Stimulated activated CD4-positive, alpha-beta T cell treated with anti-CD3 and anti-CD28 coated beads, Interleukin-2, amount 100 ng/mL, for 4 hours (primary cell): ENCODE results near the gene CCDC91.
"Not testable (repeated sequence)": the region's sequence is repeated elsewhere in the genome, so short reads cannot be mapped to it uniquely, and the experiment has no call there.

Source experiments
- DNase-seq: peaks from one replicate; pipeline ENCODE4 v3.0.0-alpha.2; 2020; ENCODE audit warnings: low read depth

CCDC91 gene

DNA sequence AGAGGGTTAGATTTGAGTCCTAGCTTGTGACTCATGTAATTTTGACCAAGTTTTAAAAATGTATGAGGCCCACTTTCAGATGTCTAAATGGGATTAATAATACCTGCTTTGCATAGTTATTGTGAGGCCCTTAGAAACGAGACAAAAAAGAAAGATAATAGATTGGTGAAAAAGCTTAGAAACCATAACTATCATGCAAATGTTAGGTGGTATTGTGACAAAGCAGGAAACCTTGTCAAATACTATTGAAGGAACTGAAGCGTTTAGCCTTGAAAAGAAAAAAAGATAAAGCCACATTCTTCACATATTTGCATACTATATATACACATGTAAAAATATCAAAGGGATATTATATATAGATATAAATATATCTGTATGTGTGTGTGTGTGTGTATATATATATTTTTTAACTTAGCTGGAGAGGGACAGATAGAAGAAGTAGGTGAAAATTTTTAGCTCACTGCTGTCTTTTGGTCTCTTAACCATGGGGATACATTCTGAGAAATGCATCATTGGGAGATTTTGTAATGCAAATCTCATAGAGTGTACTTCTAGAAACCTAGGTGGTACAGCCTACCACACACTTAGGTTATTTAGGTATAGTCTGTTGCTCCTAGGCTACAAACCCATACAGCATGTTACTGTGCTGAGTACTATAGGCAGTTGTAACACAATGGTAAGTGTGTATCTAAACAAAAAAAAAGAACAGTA is 270.3 kb downstream of the CCDC91 start:
- no peak for DNase-seq

DNA sequence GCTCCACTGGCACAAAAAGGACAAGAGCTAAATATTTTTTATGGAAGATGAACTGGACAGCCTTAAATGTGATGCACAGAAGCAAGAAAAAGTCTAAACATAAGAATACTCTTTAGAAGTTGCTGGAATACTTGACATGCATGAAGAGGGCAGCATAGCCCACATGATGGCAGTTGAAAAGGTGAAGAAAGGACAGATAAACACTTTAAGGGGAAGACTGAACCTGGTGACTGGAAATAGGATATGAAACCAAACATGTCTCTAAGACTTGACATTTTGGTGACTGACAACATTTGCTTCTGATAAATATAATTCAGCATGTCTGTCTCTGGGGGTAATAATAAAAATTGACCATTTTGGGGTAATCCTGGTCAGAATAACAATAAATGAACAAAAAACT is 273.1 kb downstream of the CCDC91 start:
- no peak for DNase-seq

DNA sequence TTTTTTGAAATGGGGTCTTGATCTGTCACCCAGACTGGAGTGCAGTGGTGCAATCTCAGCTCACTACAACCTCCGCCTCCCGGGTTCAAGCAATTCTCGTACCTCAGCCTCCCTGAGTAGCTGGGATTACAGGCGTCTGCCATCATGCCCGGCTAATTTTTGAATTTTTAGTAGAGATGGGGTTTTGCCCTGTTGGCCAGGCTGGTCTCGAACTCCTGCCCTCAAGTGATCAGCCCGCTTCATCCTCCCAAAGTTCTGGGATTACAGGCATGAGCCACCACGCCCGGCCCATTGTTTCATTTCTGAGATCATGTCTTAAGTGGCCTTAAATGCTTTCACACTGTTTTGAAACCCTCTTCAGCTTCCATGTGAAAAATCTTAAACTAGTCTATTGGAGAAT is 281.5 kb downstream of the CCDC91 start:
- DNase-seq = not testable (repeated sequence)

DNA sequence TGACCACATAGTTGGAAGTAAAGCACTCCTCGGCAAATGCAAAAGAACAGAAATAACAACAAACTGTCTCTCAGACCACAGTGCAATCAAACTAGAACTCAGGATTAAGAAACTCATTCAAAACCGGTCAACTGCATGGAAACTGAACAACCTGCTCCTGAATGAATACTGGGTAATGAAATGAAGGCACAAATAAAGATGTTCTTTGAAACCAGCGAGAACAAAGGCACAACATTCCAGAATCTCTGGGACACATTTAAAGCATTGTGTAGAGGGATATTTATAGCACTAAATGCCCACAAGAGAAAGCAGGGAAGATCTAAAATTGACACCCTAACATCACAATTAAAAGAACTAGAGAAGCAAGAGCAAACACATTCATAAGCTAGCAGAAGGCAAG is 285.9 kb downstream of the CCDC91 start:
- not testable (repeated sequence) for DNase-seq

DNA sequence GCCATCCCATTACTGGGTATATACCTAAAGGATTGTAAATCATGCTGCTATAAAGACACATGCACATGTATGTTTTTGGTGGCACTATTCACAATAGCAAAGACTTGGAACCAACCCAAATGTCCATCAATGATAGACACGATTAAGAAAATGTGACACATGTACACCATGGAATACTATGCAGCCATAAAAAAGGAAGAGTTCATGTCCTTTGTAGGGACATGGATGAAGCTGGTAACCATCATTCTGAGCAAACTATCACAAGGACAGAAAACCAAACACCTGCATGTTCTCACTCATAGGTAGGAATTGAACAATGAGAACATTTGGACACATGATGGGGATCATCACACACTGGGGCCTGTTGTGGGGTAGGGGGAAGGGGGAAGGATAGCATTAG is 288.8 kb downstream of the CCDC91 start:
- not testable (repeated sequence) for DNase-seq

DNA sequence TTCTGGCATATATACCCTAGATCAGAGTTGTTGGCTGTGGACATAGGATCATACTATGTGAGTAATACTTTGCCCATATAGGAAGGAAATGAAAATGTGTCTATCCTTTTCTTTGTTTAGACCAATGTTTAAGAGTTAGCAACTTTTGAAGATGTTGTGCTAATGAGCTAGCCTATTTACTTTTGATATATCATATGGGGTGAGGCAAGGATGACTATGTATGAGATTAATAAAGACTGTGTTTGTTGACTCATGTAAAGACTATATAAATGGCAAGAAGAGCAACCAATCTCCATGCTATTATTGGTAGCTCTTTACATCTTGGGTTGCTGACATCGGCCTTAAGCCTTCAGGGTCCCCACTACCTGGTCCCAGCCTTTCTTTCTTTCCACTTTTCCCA is 289.4 kb downstream of the CCDC91 start:
- DNase-seq = no peak

DNA sequence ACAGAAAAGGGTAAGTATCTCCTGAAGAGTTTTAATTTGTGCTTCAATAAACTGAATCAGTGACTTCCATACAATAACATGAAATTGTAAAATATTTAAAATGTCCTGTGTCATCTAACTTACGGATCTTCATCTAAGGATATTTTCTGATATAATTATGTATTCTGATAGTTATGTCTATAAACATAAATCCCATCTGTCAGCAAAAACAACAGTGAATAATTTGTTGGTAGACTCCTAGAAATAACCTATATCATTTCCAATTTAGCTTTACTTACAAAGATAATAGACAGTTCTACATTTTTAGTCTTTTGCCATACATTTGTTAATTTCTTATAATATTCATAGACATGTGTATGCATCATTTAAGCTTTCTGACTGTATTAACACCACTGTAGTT is 293.9 kb downstream of the CCDC91 start:
- DNase-seq = no peak

DNA sequence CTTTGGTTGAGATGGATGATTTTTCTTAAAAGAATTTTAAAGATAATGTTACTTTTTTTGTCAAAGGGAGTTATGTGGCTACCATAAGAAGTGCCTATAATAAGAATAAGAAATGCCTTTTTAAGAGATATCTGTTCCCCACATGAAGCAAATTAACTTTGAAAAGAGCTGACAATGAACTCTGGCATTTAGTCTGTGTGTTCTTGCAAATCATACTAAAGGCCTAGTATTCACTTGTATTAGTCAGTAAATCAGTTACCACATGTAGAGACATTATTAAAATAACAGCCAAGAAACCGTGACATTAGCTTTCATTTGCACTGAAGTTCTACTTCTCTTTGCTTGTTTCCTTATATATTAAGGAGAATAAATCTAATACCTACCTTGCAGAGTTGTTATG is 296.3 kb downstream of the CCDC91 start:
- no peak for DNase-seq

DNA sequence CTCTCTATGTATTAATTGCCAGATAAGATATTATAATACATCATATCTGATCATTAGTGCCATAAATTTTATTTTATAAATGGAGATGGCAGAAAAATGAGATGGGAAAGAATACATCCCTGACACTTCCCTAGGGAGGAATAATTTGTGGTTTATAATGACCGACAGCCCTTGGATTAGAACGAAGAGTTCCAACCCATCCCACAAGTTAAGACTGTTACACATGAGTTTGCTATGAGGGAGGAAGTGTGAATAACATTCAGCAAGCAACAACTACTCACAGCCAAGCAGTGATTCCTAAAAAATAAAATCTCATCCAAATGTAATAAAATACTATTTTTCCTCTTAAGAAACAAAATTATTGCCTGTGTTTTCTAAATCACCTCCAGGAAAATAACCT is 299.0 kb downstream of the CCDC91 start:
- no peak for DNase-seq

DNA sequence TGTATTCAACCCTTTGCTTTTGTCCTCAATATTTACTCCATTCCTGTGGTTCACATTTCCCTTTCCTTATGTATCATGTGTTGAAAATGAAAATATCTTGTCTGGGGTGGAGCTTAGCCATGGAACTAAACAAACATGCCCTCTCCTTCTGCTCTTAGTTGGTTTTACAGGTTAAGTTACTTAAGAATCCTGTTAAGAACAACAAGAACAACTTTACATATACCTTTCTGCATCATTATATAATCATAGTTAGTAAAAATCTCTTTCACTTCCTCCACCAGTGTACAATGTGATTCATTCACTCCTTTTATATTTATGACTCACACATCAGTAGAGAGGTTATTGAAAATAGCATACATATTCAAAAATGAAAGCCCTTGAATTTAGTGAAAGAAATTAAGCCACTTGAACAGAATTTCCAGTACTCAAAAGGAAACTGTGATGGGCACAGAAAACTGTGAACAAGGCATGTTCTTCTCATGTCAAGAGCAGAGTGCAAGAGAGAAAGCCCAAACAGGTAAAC is 307.7 kb downstream of the CCDC91 start:
- DNase-seq = no peak

DNA sequence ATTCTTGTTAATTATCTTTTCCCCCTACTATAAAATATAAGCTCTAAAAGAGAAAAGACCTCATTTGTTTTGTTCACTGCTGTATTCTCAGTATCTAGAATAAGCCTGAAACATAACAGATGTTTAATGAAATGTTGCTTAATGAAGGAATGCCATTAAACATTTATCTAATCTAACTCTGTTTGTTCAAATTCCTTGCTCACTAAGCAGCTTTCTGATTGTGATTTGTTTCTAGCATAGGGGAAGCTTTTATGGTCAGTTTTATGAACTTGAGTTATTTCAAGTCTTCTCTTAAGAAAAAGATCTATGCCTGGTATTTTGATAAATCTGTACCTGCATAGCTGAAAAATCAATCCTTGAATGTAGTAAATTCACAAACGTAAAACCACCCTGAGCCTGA is 308.6 kb downstream of the CCDC91 start:
- DNase-seq = no peak

DNA sequence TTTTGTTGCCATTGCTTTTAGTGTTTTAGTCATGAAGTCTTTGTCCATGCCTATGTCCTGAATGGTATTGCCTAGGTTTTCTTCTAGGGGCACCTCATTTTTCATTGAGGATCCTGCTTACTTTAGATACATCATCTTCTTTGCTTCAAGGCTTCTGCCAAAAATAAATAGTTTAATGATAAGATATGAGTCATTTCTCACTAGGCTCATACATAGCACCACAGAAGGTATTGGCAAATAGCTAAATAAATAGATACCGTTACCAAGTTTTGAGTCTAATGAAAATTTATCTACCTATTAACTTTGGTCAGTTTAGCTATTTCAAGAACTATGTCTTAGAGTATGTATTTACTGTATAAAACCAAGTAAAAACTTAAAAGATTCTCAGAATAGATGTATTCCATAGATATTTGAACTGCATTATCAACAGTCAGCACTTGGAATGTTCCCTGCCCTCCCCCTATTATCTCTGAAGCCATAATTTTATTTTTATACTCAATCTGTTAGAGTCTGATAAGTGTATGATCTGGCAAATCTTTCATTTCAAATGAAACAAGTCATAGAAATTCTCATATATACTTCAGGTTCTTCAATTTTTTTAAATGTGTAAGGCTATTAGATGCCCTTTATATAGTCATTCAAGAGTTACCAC is 310.2 kb downstream of the CCDC91 start:
- DNase-seq = no peak

DNA sequence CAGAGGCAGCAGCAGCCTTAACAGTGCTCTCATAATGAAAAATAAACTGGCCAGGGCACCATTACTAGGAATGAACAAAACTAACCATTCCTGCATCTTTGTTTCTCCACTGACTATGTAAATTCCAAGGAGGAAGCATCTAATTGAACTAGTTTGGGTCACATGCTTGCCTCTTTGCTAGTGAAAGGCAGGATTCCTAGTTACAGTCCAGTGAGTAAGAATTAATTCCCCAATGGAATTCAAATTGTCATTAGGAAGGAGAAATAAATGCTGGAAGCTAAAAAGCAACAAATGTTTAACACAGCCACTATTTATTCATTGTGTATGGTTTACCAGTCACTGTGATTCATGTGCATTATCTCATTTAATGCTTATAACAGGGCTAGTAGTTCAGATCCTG is 316.0 kb downstream of the CCDC91 start:
- DNase-seq = no peak

DNA sequence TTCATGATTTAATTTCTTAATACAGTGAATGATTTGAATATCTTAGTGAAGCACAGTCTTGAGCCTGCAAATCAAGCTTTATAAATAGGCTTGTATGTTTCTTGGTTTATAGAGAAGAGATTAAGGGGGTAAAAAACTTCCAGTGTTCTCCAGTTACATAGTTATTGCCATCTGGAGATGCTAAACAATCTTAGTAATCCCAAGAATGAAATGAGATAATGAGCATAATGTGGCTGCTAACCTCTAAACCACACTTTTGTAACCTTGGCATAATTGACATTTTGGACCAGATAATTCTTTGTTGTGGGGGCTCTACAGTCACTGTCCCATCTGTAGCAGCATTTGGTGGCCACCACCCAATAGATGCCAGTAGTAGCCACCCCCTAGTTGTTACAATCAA is 316.8 kb downstream of the CCDC91 start:
- no peak for DNase-seq

DNA sequence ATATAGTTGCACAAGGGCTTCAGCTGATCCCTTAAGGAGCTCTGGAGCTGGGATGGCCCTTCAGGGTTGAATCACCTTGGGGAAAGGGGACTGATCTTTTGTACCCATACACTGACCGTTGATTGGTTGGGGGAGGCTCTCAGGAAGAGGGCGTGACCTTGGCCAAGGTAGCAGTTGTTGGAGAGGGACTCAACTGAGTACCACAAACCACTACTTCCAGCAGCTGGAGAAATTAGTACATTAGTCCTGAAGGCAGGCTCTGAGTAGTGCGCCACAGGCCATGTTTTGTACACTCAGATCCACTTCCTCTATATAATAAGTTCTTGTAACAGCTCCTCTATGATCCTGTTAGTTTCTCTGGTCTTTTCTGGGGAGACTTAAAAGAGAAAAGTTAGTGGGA is 317.6 kb downstream of the CCDC91 start:
- no peak for DNase-seq

DNA sequence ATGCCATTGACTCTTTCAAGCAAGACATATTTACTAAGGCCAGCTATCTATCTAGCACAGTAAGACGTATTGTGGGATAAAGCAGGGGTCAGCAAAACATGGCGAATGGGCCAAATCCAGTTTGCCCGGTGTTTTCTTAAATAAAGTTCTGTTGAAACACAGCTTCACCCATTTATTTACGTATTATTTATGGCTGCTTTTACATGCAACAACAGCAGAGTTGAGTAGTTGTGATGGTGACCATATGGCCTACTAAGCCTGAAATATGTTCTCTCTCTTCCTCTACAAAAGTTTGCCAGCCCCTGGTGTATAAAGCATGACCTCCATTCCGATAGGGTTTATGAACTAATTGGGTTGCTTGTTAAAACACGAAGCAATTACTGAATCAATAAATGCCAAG is 322.1 kb downstream of the CCDC91 start:
- no peak for DNase-seq

DNA sequence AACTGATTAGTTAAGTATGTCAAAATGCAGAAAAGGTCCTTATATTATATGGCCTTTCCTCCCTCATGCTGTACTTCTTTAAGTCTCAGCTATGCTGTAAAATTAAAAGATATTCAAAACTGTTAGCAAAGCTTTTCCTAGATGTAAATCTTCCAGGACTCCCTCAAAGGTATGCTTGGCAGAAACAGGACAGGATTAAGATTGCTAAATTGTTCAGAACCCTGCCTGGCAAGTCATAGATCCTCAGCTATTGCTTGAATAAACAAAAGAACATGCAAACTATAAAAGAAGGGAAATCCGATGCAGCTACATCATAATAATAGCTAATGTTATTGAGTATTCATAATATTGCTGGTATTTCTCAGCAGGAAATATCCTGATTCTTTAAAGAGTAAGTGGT is 322.6 kb downstream of the CCDC91 start:
- no peak for DNase-seq

DNA sequence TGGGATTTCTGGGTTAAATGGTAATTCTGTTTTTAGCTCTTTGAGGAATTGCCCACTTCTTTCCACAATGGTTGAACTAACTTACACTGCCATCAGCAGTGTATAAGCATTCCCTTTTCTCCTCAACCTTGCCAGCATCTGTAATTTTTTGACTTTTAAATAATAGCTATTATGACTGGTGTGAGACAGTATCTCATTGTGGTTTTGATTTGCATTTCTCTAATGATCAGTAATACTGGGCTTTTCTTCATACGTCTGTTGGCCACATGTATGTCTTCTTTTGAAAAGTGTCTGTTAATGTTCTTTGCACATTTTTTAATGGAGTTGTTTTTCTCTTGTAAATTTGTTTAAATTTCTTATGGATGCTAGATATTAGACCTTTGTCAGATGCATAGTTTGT is 323.7 kb downstream of the CCDC91 start:
- DNase-seq = no peak

DNA sequence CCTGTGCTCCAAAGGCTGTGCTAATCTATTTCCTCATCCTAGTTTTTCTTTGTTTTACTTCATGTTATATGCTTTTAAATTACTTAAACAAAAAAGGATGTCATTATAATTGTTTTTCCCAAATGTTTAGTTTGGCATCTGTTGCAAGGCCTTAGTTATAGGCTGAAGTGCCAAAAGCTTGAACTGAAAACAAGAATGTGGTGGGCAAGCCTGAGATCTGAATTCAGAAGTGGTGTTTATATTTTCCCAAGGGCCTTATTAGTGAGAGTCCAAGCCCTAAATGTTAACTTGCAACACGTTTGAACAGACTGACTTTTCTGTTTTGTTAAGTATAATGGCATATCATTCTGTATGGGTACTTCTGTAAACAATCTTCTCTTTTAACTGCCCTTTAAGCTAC is 326.8 kb downstream of the CCDC91 start:
- no peak for DNase-seq

DNA sequence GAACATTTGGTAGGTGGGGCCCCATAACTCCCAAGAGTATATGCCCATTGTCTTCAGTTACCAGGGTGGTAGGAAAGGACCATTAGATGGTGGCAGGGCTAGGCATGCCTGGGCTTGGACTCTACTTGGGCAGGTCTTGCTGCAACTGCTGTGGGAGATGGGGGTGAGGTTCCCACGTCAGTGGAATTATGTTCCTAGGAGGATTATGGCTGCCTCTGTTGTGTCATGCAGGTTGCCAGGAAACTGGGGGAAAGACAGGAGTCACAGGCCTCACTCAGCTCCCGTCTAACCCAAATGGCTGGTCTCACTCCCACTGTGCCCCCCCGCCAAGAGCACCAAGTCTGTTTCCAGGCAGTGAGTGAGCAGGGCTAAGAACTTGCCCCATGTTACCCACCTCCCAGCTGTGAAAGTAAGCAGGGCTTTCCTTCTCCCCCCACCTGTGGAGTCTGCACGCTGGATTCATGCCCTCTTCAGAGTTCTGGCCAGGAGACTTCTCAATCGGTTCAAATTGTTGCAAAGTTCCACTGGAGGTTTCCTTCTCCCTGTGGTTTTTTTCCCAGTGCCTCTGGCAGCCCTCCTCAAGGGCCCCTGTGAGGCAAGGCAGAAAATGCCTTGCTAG is 337.5 kb downstream of the CCDC91 start:
- DNase-seq = no peak

DNA sequence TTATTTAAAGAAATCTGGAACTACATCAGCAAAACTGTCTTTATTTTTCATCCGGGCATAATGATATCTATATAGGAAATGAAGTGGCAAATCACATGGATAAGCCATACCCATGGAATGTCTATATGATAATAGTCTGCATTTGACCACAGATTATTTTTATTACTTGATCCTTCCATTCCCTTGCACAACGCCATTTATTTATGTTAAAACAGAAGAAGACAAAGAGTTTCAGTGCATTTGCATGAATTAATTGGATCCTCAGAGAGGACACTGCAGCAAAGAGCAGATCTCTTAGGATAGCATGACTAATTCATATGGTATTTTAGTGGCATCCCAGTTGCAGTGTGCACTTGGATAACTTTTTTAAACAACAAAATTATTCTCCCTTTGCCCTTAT is 345.0 kb downstream of the CCDC91 start:
- DNase-seq = no peak

DNA sequence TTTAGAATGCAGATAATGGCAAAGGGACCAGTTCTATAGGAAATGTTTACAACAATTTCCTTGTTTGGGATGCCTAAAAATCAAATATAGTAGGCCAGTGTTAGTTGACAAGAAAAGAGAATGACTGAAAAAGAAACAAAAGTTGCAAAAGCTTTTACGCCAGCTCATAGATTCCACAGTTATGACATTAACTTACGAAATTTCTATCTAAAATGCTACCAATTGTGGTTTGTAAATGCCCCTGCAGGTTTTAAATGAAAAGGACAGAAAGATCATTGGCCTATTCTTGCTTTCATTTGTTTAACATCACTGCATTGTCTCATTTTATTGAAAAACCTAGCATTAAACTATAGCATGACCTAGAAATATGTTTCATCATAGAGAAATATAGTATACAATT is 345.8 kb downstream of the CCDC91 start:
- DNase-seq = no peak

DNA sequence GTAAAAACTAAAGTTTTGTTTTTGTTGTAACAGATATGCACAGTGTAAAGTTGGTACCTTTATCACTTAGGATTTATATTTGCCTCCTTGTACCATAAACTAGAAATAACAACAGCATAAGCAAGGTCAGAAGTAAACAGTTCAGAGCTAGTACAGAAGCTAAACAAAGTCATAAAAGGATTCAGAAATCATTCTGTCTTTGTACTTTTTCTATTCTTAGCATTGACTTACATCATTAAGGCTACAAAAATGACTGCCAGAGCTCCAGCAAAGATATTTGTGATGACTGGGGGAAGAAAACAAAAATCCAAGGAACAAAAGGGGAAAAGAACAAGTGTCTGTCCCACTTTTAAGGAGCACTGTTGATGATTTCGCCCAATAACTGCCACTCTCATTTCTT is 347.2 kb downstream of the CCDC91 start:
- no peak for DNase-seq
